ENCODE data around the gene KCNQ1OT1.

The KCNQ1OT1 gene

DNA sequence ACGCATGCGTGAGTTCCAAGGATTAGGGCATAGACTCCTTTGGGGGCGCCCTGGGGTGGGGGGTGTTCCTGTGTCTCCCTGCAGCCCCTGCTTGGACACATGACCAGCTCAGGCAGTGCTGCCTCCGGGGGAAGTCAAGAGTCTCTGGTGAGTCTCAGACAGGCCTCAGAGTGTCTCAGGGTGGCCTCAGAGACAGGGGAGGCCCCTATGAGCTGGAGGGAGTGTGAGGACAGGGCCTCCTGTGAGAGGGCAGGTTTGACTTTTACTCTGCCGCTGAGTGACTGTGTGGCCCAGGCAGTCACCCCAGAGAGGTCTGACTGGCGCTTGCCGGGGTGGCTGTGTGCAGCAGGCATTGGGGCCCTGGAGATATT, 41.2 kb upstream of the KCNQ1OT1 start:
- in situ Hi-C loops (cut with MboI; ENCODE audit: low sequenced_read_pairs, unreplicated experiment): loop anchor here (25.0 kb wide), 1 partner anchor 104 kb away; no protein-coding TSS in a partner anchor
- TF ChIP-seq, protein P1, sequence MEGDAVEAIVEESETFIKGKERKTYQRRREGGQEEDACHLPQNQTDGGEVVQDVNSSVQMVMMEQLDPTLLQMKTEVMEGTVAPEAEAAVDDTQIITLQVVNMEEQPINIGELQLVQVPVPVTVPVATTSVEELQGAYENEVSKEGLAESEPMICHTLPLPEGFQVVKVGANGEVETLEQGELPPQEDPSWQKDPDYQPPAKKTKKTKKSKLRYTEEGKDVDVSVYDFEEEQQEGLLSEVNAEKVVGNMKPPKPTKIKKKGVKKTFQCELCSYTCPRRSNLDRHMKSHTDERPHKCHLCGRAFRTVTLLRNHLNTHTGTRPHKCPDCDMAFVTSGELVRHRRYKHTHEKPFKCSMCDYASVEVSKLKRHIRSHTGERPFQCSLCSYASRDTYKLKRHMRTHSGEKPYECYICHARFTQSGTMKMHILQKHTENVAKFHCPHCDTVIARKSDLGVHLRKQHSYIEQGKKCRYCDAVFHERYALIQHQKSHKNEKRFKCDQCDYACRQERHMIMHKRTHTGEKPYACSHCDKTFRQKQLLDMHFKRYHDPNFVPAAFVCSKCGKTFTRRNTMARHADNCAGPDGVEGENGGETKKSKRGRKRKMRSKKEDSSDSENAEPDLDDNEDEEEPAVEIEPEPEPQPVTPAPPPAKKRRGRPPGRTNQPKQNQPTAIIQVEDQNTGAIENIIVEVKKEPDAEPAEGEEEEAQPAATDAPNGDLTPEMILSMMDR (IDR thresholded peaks at IDR 0.05; ENCODE audit: borderline replicate concordance, control extremely low read depth, extremely low read depth, insufficient read depth, missing control alignments): no peak
- no peak for DNase-seq (ENCODE audit: low spot score)

DNA sequence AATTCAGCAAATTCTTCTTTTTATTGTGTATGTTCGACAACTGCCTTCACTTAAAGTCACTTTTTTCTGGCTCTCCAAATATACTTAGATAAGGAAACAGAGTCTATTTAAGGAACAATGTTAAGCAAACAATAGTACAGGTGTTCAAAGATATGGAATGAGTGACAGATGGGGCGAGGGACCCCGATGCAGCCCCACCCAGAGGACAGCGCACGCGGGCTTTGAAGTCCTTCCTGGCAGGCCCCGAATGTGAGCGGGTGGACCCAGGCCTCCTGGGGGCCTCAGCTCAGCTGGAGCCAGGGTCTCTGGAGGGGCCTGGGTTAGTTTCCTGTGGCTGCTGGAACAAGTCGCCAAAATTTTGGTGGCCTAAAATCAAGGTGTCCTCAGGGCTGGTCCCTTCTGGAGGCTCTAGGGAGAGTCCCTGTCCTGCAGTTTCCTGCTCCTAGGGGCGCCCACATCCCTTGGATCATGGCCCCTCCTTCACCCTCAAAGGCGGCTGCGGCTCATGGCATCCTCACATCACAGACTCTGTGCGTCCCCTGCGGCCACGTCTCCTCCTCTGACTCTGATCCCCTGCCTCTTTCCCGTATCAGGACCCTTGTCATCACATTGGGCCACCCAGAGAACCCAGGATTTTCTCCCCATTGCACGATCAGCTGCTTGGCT, 40.6 kb upstream of the KCNQ1OT1 start:
- in situ Hi-C loops (cut with MboI; ENCODE audit: low sequenced_read_pairs, unreplicated experiment): loop anchor here (25.0 kb wide), 1 partner anchor 103 kb away; no protein-coding TSS in a partner anchor

DNA sequence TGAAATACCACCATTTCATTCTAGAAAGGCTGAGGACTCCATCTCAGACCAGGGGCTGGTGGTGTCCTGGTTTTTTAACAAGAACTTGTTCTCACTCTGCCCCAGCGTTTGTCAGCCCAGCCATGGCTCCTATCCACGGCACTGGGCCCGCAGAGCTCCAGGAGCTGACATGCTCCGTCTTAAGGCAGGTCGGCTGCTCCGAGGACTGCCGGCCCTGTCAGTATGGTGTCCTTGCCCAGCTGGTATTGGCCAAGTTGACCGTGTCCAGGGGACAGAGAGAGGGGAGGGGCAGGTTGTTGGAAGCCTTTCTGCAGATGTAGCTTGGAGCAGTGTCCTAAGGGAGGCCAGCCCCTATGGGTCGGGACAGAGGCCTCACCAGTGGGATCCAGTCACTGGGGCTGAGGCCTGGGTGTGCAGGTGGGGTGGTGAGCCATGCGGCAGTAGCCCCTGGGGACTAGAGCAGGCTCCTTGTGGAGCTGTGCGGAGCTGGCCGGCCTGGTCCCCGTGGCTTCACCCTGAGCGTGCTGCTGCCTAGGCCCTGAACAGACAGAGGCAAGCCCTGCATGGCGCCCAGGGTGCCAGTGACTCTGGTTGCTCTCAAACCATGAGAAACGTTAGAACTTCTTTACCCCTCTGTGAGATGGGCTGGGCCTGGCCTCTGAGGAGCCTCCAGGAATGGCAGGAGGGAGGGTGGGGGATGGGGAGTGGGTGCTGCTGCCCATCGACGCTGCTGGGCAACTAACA, 39.9 kb upstream of the KCNQ1OT1 start:
- TF ChIP-seq, protein P1 (IDR thresholded peaks at IDR 0.05; ENCODE audit: borderline replicate concordance, control extremely low read depth, extremely low read depth, insufficient read depth, missing control alignments): no peak
- in situ Hi-C loops (cut with MboI; ENCODE audit: low sequenced_read_pairs, unreplicated experiment): loop anchor here (25.0 kb wide), 1 partner anchor 102 kb away; no protein-coding TSS in a partner anchor

More for the DNA sequence above, 40.6 kb upstream of the KCNQ1OT1 start:
- TF ChIP-seq, protein P1 (IDR thresholded peaks at IDR 0.05; ENCODE audit: borderline replicate concordance, control extremely low read depth, extremely low read depth, insufficient read depth, missing control alignments): no peak
- DNase-seq (ENCODE audit: low spot score): no peak

DNA sequence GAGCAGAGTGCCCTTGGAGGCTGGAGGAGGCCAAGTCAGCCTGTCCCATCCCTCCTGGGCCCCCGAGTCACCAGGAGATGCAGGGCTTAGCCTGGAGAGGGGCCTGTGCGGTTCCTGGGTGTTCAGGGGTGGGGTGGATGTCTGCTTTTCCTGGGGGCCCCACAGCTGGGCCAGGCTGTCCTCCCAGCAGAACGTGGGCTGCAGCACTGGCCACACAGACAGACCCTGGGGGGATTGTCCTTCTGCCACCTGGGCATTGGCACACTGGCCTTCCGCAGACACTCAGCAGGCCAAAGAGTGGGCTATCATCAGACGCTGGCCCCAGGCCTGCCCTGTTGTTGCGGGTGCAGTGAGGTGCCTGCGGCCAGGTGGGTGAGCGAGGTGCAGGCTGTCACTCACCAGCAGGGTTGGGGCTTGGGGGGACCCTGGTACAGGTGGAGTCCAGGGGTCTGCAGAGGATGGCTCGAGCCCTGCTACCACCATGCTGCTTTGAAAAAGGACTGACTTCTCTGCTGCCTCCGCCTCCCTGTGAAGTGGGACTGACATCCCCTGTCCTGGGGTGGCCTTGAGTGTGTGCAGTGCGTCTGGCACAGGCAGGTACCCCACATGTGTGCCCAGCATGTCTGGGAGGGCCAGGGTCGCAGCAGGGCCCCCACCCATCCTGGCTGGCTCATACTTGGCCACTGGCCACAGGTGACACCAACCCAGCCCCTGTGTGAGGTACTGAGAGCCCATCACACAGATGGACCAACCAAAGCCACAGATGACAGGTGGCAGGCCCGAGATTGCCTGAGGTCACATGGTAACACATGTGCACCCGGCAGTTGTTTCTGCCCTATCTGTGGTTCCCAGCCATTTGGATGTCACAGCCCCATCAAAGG, 39.0 kb upstream of the KCNQ1OT1 start:
- DNase-seq (ENCODE audit: low spot score): no peak
- TF ChIP-seq, protein P1 (IDR thresholded peaks at IDR 0.05; ENCODE audit: borderline replicate concordance, control extremely low read depth, extremely low read depth, insufficient read depth, missing control alignments): no peak
- in situ Hi-C loops (cut with MboI; ENCODE audit: low sequenced_read_pairs, unreplicated experiment): loop anchor here (25.0 kb wide), 1 partner anchor 101 kb away; no protein-coding TSS in a partner anchor

More for the DNA sequence above, 39.9 kb upstream of the KCNQ1OT1 start:
- no peak for DNase-seq (ENCODE audit: low spot score)

DNA sequence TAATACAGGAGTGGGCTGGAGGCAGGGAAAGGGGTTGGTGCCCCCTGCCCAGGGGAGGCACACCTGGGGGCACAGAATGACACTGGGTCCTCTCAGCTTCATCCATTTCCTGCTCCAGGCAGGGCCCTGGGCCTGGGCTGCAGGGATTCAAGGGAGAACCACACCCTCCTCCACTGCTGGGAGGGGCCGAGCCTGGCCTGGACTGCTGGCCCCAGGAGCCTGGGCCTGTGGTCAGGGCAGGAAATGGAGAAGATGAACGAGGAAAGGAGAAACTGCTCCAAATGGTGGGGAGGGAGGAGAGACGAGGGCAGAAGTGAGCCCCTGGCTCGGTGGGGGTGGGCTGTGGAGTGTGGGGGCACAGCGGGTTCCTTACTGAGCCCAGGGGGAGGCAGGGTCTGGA, 38.1 kb upstream of the KCNQ1OT1 start:
- in situ Hi-C loops (cut with MboI; ENCODE audit: low sequenced_read_pairs, unreplicated experiment): loop anchor here (25.0 kb wide), 1 partner anchor 101 kb away; no protein-coding TSS in a partner anchor
- DNase-seq (ENCODE audit: low spot score): no peak
- TF ChIP-seq, protein P1 (IDR thresholded peaks at IDR 0.05; ENCODE audit: borderline replicate concordance, control extremely low read depth, extremely low read depth, insufficient read depth, missing control alignments): no peak

DNA sequence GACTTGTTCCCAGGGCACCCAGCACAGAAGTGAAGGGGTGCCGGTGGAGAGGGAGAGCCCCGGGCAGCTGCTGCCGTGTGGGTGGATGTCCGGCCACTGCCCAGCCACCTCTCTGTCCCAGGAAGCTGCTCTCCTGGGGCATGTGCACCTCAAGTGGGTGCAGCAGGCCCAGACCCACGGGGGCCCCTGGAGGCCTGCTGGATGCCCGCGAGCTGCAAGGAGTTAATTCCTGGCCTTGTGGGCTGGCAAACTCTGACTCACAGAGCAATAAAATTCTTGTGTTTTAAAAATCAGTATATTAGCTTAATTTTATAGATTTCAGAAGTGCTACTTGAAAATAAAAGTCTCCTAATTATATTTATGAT, 37.4 kb upstream of the KCNQ1OT1 start:
- in situ Hi-C loops (cut with MboI; ENCODE audit: low sequenced_read_pairs, unreplicated experiment): loop anchor here (25.0 kb wide), 1 partner anchor 100 kb away; no protein-coding TSS in a partner anchor
- no peak for DNase-seq (ENCODE audit: low spot score)
- TF ChIP-seq, protein P1 (IDR thresholded peaks at IDR 0.05; ENCODE audit: borderline replicate concordance, control extremely low read depth, extremely low read depth, insufficient read depth, missing control alignments): no peak

Data from GM13976 (cell line).